Ishikawa (cell line): ENCODE measurements around the gene RAB37.

Experiments
- CEBPB ChIP-seq: IDR thresholded peaks from 2 replicates; pipeline ENCODE4 v1.6.1; 2012
- CREB1 ChIP-seq: IDR thresholded peaks from 2 replicates; pipeline ENCODE4 v1.6.1; 2012; ENCODE audit warnings: low read depth
- EGR1 ChIP-seq: IDR thresholded peaks from 2 replicates; pipeline ENCODE4 v1.6.1; 2012
- EP300 ChIP-seq: IDR thresholded peaks from 2 replicates; pipeline ENCODE4 v1.6.1; 2012; ENCODE audit warnings: borderline replicate concordance
- FOXM1 ChIP-seq: IDR thresholded peaks from 2 replicates; pipeline ENCODE4 v1.6.1; 2012; ENCODE audit warnings: low read depth, borderline replicate concordance
- NFIC ChIP-seq: IDR thresholded peaks from 2 replicates; pipeline ENCODE4 v1.6.1; 2012
- RAD21 ChIP-seq: IDR thresholded peaks from 2 replicates; pipeline ENCODE4 v1.6.1; 2012; ENCODE audit warnings: low read depth
- TAF1 ChIP-seq: IDR thresholded peaks from 2 replicates; pipeline ENCODE4 v1.6.1; 2012; ENCODE audit warnings: low read depth, mild to moderate bottlenecking
- TCF12 ChIP-seq: IDR thresholded peaks from 2 replicates; pipeline ENCODE4 v1.6.1; 2012; ENCODE audit warnings: low read depth
- TEAD4 ChIP-seq: IDR thresholded peaks from 2 replicates; pipeline ENCODE4 v1.6.1; 2012
- YY1 ChIP-seq: IDR thresholded peaks from 2 replicates; pipeline ENCODE4 v1.6.1; 2012; ENCODE audit warnings: low read depth
- ZBTB7A ChIP-seq: IDR thresholded peaks from 2 replicates; pipeline ENCODE4 v1.6.1; 2012; ENCODE audit warnings: low read depth
- TF ChIP-seq, protein P1 (sequence below): IDR thresholded peaks from 2 replicates; pipeline ENCODE4 v1.6.1; 2012
- TF ChIP-seq, protein P2 (sequence below): IDR thresholded peaks from 2 replicates; pipeline ENCODE4 v1.6.1; 2012; ENCODE audit warnings: low read depth, mild to moderate bottlenecking
- TF ChIP-seq, protein P3 (sequence below): IDR thresholded peaks from 2 replicates; pipeline ENCODE4 v1.6.1; 2012

The RAB37 gene

DNA sequence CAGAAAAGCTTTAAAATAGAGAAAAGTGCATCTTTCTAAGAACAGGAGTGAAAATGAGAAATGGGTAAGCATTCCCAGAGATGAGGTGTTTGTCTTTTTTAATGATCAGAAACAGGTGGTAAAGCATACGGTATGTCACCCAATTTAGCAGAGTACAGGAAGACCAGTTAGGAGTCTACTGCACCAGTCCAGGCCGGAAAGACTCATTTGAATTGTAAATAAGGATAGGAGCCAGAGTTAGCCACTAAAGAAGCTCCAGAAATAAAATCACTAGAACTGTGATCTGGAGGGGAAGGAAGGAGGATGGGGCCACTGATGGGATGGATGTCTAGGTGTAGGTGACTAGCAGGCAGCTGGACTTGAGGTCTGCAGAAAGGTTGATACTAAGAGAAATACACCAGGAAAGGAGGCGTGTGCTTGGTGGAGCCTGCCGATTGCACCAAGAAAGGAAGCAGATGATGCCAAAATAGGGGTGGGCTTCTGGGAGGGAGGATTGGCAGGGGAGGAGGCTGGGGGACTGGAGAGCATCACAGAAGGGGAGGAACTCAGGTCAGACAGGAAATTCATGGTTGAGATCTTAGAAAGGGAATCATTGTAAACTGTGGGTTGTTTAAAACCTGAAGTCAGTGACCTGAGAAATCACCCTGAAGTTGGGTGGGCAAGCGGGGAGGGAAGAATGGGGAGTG, 47.2 kb downstream of the RAB37 start:
- TF ChIP-seq TCF12 = no peak
- TF ChIP-seq YY1 = no peak
- no peak for TF ChIP-seq FOXM1
- no peak for TF ChIP-seq EP300
- no peak for TF ChIP-seq CREB1
- TF ChIP-seq, protein P1, sequence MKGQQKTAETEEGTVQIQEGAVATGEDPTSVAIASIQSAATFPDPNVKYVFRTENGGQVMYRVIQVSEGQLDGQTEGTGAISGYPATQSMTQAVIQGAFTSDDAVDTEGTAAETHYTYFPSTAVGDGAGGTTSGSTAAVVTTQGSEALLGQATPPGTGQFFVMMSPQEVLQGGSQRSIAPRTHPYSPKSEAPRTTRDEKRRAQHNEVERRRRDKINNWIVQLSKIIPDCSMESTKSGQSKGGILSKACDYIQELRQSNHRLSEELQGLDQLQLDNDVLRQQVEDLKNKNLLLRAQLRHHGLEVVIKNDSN = no peak
- TF ChIP-seq RAD21 = no peak
- no peak for TF ChIP-seq TAF1
- no peak for TF ChIP-seq EGR1

DNA sequence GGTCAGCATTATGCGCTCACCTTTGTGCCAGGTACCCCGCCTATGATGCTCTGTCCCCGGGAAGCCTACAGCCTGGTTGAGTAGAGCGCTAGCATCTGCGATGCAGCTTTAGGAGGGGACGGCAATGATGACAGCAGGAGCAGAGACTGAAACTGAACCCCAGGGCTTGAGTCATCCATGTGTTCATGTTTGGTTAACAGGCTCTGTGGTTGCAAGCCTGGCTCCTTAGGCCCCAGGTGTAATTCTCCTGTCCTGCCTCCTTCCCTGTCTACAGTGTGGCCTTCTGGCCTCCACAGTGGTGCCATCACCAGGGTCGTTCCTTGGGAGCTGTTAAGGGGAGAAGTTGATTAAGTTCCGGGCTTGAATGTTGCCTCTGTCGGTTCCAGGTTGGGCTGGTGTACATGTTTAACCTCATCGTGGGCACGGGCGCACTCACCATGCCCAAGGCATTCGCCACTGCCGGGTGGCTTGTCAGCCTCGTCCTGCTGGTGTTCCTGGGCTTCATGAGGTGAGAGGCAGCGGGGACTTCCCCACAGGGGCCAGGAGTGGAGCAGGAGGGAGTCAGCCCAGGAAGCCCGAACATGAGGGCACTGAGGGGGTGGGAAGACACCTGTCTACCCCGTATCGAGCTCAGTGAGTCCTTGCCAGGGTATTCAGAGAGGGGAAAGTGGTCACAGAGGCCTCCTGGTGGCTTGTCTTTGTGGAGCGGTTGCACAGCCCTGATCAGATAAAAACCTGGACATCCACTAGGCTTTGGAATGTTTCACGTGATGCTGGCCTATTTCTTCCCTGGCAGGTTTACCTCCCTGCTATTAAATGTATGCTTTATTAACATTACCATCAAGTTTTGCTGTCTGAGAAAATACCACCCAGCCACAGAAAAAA, 48.3 kb downstream of the RAB37 start:
- TF ChIP-seq CREB1 (no peak), TCF12 (no peak), FOXM1 (no peak), NFIC (no peak), TEAD4 (no peak), YY1 (no peak), ZBTB7A (no peak), EP300 (no peak), RAD21 (no peak)
- TF ChIP-seq, protein P2, sequence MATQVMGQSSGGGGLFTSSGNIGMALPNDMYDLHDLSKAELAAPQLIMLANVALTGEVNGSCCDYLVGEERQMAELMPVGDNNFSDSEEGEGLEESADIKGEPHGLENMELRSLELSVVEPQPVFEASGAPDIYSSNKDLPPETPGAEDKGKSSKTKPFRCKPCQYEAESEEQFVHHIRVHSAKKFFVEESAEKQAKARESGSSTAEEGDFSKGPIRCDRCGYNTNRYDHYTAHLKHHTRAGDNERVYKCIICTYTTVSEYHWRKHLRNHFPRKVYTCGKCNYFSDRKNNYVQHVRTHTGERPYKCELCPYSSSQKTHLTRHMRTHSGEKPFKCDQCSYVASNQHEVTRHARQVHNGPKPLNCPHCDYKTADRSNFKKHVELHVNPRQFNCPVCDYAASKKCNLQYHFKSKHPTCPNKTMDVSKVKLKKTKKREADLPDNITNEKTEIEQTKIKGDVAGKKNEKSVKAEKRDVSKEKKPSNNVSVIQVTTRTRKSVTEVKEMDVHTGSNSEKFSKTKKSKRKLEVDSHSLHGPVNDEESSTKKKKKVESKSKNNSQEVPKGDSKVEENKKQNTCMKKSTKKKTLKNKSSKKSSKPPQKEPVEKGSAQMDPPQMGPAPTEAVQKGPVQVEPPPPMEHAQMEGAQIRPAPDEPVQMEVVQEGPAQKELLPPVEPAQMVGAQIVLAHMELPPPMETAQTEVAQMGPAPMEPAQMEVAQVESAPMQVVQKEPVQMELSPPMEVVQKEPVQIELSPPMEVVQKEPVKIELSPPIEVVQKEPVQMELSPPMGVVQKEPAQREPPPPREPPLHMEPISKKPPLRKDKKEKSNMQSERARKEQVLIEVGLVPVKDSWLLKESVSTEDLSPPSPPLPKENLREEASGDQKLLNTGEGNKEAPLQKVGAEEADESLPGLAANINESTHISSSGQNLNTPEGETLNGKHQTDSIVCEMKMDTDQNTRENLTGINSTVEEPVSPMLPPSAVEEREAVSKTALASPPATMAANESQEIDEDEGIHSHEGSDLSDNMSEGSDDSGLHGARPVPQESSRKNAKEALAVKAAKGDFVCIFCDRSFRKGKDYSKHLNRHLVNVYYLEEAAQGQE = no peak
- TF ChIP-seq, protein P3, sequence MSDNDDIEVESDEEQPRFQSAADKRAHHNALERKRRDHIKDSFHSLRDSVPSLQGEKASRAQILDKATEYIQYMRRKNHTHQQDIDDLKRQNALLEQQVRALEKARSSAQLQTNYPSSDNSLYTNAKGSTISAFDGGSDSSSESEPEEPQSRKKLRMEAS = no peak

DNA sequence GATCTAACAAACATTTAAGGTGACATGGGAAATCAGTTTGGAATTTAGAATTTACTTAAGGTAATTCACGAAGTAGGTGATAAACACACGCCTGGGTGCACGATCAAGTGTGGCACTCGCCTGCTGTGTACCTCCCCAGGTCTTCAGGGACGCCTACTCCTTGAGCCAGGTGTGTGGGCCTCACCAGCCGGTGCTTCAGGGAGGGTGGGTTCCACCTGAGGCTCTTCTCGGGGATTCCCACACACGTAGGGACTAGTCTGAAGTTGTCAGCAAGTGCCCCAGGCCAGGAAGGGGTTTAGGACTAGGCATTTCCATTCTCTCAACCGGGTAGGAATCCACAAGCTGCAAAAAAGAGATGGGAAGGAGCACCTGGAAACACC, 48.9 kb downstream of the RAB37 start:
- TF ChIP-seq CREB1 (no peak), TAF1 (no peak), EP300 (no peak), RAD21 (no peak), CEBPB (no peak), TEAD4 (no peak), YY1 (no peak), TCF12 (no peak), FOXM1 (no peak)
- TF ChIP-seq, protein P3 = no peak
- TF ChIP-seq, protein P2 = no peak

DNA sequence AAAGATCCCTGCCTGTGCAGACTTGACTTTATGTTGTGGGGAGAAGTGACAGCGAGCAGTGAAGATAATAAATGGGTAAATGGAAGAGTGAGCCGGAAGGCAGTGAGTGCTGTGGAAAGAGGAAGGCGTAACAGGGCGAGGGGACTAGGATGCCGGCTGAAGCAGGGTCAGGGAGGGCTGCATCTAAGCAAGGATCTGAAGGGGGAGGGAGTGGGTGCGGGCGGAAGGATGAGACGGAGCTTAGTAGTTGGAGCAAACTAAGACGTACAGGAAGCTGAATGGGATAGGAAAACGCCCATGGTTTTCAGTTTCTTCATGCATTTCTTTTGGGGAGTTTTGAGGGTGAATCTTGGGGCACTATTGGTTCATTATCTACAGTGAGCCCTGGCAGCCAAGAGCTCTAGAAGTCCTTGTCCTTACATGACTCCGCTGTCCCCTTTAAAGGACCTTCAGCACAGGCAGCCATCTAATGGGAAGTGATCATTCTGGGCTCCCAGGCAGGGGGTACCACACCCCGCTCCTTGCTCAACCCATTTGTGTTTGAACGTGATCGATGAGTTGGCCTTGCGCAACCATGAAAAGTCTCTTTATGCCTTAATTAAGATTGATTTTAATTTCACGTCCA, 49.5 kb downstream of the RAB37 start:
- TF ChIP-seq CEBPB (0 out of 2 replicates have a peak, but pooled peaks have one; percentile 33), RAD21 (no peak)

DNA sequence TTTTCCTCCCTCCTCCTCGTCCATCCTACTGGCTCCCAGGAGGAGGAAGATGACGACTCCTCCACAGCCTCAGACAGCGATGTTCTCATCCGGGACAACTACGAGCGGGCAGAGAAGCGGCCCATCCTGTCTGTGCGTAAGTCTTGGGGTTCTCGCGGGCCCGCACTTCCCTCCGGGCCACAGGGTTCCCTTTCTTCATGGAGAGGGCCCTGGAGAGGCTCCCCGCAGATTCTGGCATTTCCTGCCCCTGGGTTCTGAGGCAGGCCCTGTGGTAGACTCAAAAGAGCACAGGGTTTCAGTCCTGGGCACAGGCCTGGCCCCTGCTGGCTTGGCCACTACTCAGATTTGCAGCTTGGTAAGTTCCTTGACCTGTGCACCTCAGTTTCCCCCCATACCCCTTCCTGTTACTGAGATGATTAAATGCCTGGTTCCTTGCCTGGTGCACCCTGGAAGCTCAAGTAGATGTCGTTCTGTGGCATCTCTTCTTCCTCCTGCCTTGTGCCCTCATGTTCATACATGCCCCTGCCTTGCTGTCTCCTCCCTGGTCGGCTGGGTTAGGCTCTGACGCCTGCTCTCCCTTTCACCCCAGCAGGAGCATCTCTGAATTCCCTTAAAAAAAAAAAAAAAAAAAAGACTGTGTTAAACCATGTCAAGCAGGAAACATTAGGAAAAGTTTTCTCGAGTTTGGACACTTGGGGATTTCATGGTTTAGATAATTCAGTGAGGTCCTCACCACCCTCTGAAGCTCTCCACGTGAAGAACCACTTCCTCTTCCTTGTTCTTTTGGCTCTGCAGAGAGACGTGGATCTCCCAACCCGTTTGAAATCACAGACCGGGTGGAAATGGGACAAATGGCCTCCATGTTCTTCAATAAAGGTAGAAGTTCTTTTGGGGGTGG, 53.4 kb downstream of the RAB37 start:
- TF ChIP-seq EGR1 = no peak
- no peak for TF ChIP-seq TEAD4
- TF ChIP-seq, protein P1 = no peak
- TF ChIP-seq CREB1 = no peak
- no peak for TF ChIP-seq NFIC
- no peak for TF ChIP-seq EP300
- no peak for TF ChIP-seq RAD21
- TF ChIP-seq CEBPB = no peak
- TF ChIP-seq, protein P2 = no peak
- TF ChIP-seq TAF1 = no peak
- no peak for TF ChIP-seq TCF12
- no peak for TF ChIP-seq ZBTB7A
- TF ChIP-seq, protein P3 = no peak
- TF ChIP-seq FOXM1 = no peak
- no peak for TF ChIP-seq YY1
